HEK293 (cell line): ENCODE measurements around the gene PALMD.

Source experiments
- CTCF ChIA-PET: fragments of 350-600 bp; formaldehyde crosslinking; extraction: SDS; loops from one replicate; lab custom pipeline; 2021; ENCODE audit warnings: antibody characterized with exemption; lab: Yijun Ruan, JAX
- POLR2A ChIA-PET: fragments of 300-600 bp; formaldehyde crosslinking; extraction: SDS; loops from one replicate; lab custom pipeline; 2020; ENCODE audit warnings: antibody characterized with exemption, inconsistent platforms; lab: Yijun Ruan, JAX
- H3K27ac ChIP-seq: fragments of 200-500 bp; sonication (Bioruptor generic); 2 replicates; pipeline ENCODE4 v1.5.1; 2014; ENCODE audit warnings: low read depth, low read length, control low read depth, inconsistent platforms; ENCODE audit errors: extremely low read depth
- H3K36me3 ChIP-seq, 2 experiments: fragments of 200-500 bp in 1 of 2; sonication (Bioruptor generic) in 1 of 2; 1 replicate in 1 of 2; 2 replicates in 1 of 2; pipeline ENCODE4 v1.5.1; 2014 to 2017; ENCODE audit warnings: inconsistent platforms in 2 of 2, low read length in 2 of 2; ENCODE audit not compliant: control insufficient read depth in 2 of 2, insufficient read depth in 1 of 2
- H3K4me1 ChIP-seq: fragments of 200-500 bp; sonication (Bioruptor generic); 2 replicates; pipeline ENCODE4 v1.5.1; 2014; ENCODE audit warnings: mild to moderate bottlenecking, low read length, inconsistent platforms; ENCODE audit not compliant: control insufficient read depth, insufficient read depth
- H3K4me3 ChIP-seq: 2 replicates; pipeline ENCODE4 v1.5.1; 2011; ENCODE audit warnings: low read depth, mild to moderate bottlenecking, control low read depth, low read length, moderate library complexity
- H3K9me3 ChIP-seq: fragments of 200-500 bp; sonication (Bioruptor generic); 2 replicates; pipeline ENCODE4 v1.5.1; 2014; ENCODE audit warnings: low read depth, low read length, inconsistent platforms; ENCODE audit not compliant: control insufficient read depth, insufficient read depth
- GLI4 ChIP-seq: fragments of 450-650 bp; formaldehyde crosslinking; IDR thresholded peaks from 2 replicates; pipeline ENCODE4 v1.5.1; 2016; ENCODE audit warnings: missing biosample characterization, missing genetic modification characterization
- INSM2 ChIP-seq: fragments of 450-650 bp; formaldehyde crosslinking; IDR thresholded peaks from 2 replicates; pipeline ENCODE4 v1.5.1; 2016; ENCODE audit warnings: missing biosample characterization, missing genetic modification characterization
- KLF9 ChIP-seq: fragments of 450-650 bp; formaldehyde crosslinking; IDR thresholded peaks from 2 replicates; pipeline ENCODE4 v1.5.1; 2016; ENCODE audit warnings: missing biosample characterization, missing genetic modification characterization, low read depth
- MZF1 ChIP-seq: fragments of 450-650 bp; formaldehyde crosslinking; IDR thresholded peaks from 2 replicates; pipeline ENCODE4 v1.5.1; 2017; ENCODE audit warnings: missing biosample characterization, missing genetic modification characterization, borderline replicate concordance
- TCF7L2 ChIP-seq: IDR thresholded peaks from 2 replicates; pipeline ENCODE4 v1.6.1; 2011; ENCODE audit warnings: low read depth, mild to moderate bottlenecking, inconsistent platforms, low read length, moderate library complexity, borderline replicate concordance
- ZBTB10 ChIP-seq: fragments of 450-650 bp; formaldehyde crosslinking; IDR thresholded peaks from 2 replicates; pipeline ENCODE4 v1.5.1; 2016; ENCODE audit warnings: missing biosample characterization, missing genetic modification characterization
- ZBTB49 ChIP-seq: fragments of 450-650 bp; formaldehyde crosslinking; IDR thresholded peaks from 2 replicates; pipeline ENCODE4 v1.5.1; 2016; ENCODE audit warnings: missing biosample characterization, missing genetic modification characterization, low read depth
- ZFP37 ChIP-seq: fragments of 450-650 bp; formaldehyde crosslinking; IDR thresholded peaks from 2 replicates; pipeline ENCODE4 v1.5.1; 2016; ENCODE audit warnings: missing biosample characterization, missing genetic modification characterization
- ZNF148 ChIP-seq: fragments of 450-650 bp; formaldehyde crosslinking; IDR thresholded peaks from 2 replicates; pipeline ENCODE4 v1.5.0; 2017; ENCODE audit warnings: missing biosample characterization, missing genetic modification characterization, borderline replicate concordance
- ZNF221 ChIP-seq: fragments of 450-650 bp; formaldehyde crosslinking; IDR thresholded peaks from 2 replicates; pipeline ENCODE4 v1.5.1; 2017; ENCODE audit warnings: missing biosample characterization, missing genetic modification characterization, borderline replicate concordance
- ZNF24 ChIP-seq: fragments of 450-650 bp; formaldehyde crosslinking; IDR thresholded peaks from 2 replicates; pipeline ENCODE4 v1.5.1; 2016; ENCODE audit warnings: missing biosample characterization, missing genetic modification characterization
- ZNF302 ChIP-seq: fragments of 450-650 bp; formaldehyde crosslinking; IDR thresholded peaks from 2 replicates; pipeline ENCODE4 v1.5.1; 2016; ENCODE audit warnings: missing biosample characterization, missing genetic modification characterization, low read depth
- ZNF398 ChIP-seq: fragments of 450-650 bp; formaldehyde crosslinking; IDR thresholded peaks from 2 replicates; pipeline ENCODE4 v1.5.1; 2017; ENCODE audit warnings: missing biosample characterization, missing genetic modification characterization
- ZNF404 ChIP-seq: fragments of 450-650 bp; formaldehyde crosslinking; IDR thresholded peaks from 2 replicates; pipeline ENCODE4 v1.5.1; 2017; ENCODE audit warnings: missing biosample characterization, missing genetic modification characterization
- ZNF473 ChIP-seq: fragments of 450-650 bp; formaldehyde crosslinking; IDR thresholded peaks from 2 replicates; pipeline ENCODE4 v1.5.1; 2017; ENCODE audit warnings: missing biosample characterization, missing genetic modification characterization
- ZNF501 ChIP-seq: fragments of 450-650 bp; formaldehyde crosslinking; IDR thresholded peaks from 2 replicates; pipeline ENCODE4 v1.5.1; 2016; ENCODE audit warnings: missing biosample characterization, missing genetic modification characterization
- ZNF560 ChIP-seq: fragments of 450-650 bp; formaldehyde crosslinking; IDR thresholded peaks from 2 replicates; pipeline ENCODE4 v1.5.1; 2017; ENCODE audit warnings: missing biosample characterization, missing genetic modification characterization, borderline replicate concordance
- ZNF629 ChIP-seq: fragments of 450-650 bp; formaldehyde crosslinking; IDR thresholded peaks from 2 replicates; pipeline ENCODE4 v1.5.1; 2017; ENCODE audit warnings: missing biosample characterization, missing genetic modification characterization
- ZNF843 ChIP-seq: fragments of 450-650 bp; formaldehyde crosslinking; IDR thresholded peaks from 2 replicates; pipeline ENCODE4 v1.5.1; 2016; ENCODE audit warnings: missing biosample characterization, missing genetic modification characterization
- ZSCAN5A ChIP-seq: fragments of 450-650 bp; formaldehyde crosslinking; IDR thresholded peaks from 2 replicates; pipeline ENCODE4 v1.5.1; 2016; ENCODE audit warnings: missing biosample characterization, missing genetic modification characterization

Gene PALMD

GRCh38 chr1:99650773-99651437, 5.0 kb downstream of the PALMD start:
- no peak for TF ChIP-seq MZF1
- TF ChIP-seq ZNF473 (tag by site-specific recombination) = no peak
- TF ChIP-seq TCF7L2 = no peak
- no peak for TF ChIP-seq ZNF398 (tag by site-specific recombination)
- TF ChIP-seq GLI4 (tag by site-specific recombination) = no peak
- no peak for TF ChIP-seq ZFP37 (tag by site-specific recombination)
- no peak for TF ChIP-seq ZNF221 (tag by site-specific recombination)
- TF ChIP-seq ZNF302 (tag by site-specific recombination) = no peak
- TF ChIP-seq INSM2 (tag by site-specific recombination) = no peak
- TF ChIP-seq ZNF148 (tag by site-specific recombination) = no peak
- no peak for TF ChIP-seq ZNF629 (tag by site-specific recombination)
- no peak for TF ChIP-seq ZNF501 (tag by site-specific recombination)
- TF ChIP-seq ZNF560 (tag by site-specific recombination) = no peak
- TF ChIP-seq ZNF404 (tag by site-specific recombination) = no peak
- no peak for TF ChIP-seq KLF9
- no peak for TF ChIP-seq ZBTB10
- TF ChIP-seq ZNF843 (tag by site-specific recombination) = no peak
- no peak for TF ChIP-seq ZBTB49 (tag by site-specific recombination)
- TF ChIP-seq ZSCAN5A = no peak
- TF ChIP-seq ZNF24 (tag by site-specific recombination) = no peak
- no peaks in the 10 kb centered on the region for H3K36me3 ChIP-seq
- CTCF ChIA-PET = no interaction called here
- H3K4me3 ChIP-seq = no peak overlapping the region
- no peak overlapping the region for H3K27ac ChIP-seq
- H3K4me1 ChIP-seq = peaks cover 2% of the 10 kb centered on the region; the same call in 1 of the 2 replicates
- H3K9me3 ChIP-seq = no peaks in the 10 kb centered on the region
- POLR2A ChIA-PET = no interaction called here
